HEK293T (cell line): Measurements from ENCODE around the gene BBX.

Source experiments
- CTCF ChIA-PET: fragments of 350-600 bp; formaldehyde crosslinking; extraction: SDS; loops from one replicate; lab custom pipeline; 2021; ENCODE audit warnings: antibody characterized with exemption, inconsistent platforms; lab: Yijun Ruan, JAX
- POLR2A ChIA-PET: fragments of 350-600 bp; formaldehyde crosslinking; extraction: SDS; loops from one replicate; lab custom pipeline; 2020; ENCODE audit warnings: antibody characterized with exemption, inconsistent platforms; lab: Yijun Ruan, JAX
- DNase-seq: peaks from one replicate; pipeline ENCODE4 v3.0.0; 2012; ENCODE audit warnings: mixed read lengths; ENCODE audit errors: extremely low spot score
- ARNT ChIP-seq: fragments of 450-650 bp; IDR thresholded peaks from 2 replicates; pipeline ENCODE4 v1.6.1; 2017; ENCODE audit warnings: mild to moderate bottlenecking
- BHLHE40 ChIP-seq: fragments of 450-650 bp; IDR thresholded peaks from 2 replicates; pipeline ENCODE4 v1.6.1; 2016; ENCODE audit warnings: mild to moderate bottlenecking, moderate library complexity, borderline replicate concordance
- CTBP1 ChIP-seq: fragments of 450-650 bp; IDR thresholded peaks from 2 replicates; pipeline ENCODE4 v1.6.1; 2016; ENCODE audit warnings: borderline replicate concordance
- ELF4 ChIP-seq: fragments of 450-650 bp; IDR thresholded peaks from 2 replicates; pipeline ENCODE4 v1.6.1; 2017; ENCODE audit warnings: antibody characterized with exemption
- FOXA1 ChIP-seq: fragments of 450-650 bp; IDR thresholded peaks from 2 replicates; pipeline ENCODE4 v1.6.1; 2016; ENCODE audit warnings: mild to moderate bottlenecking
- FOXK2 ChIP-seq: fragments of 450-650 bp; IDR thresholded peaks from 2 replicates; pipeline ENCODE4 v1.6.1; 2016; ENCODE audit warnings: mild to moderate bottlenecking
- FOXM1 ChIP-seq: fragments of 450-650 bp; IDR thresholded peaks from 2 replicates; pipeline ENCODE4 v1.6.1; 2017; ENCODE audit warnings: mild to moderate bottlenecking, borderline replicate concordance
- HDGF ChIP-seq: fragments of 450-650 bp; IDR thresholded peaks from 2 replicates; pipeline ENCODE4 v1.6.1; 2017; ENCODE audit warnings: antibody characterized with exemption, borderline replicate concordance
- L3MBTL2 ChIP-seq: fragments of 450-650 bp; conservative IDR thresholded peaks from 2 replicates; pipeline ENCODE4 v1.6.1; 2016; ENCODE audit warnings: mild to moderate bottlenecking
- LEF1 ChIP-seq: fragments of 450-650 bp; IDR thresholded peaks from 2 replicates; pipeline ENCODE4 v1.6.1; 2017; ENCODE audit warnings: mild to moderate bottlenecking, borderline replicate concordance
- NFRKB ChIP-seq: fragments of 450-650 bp; IDR thresholded peaks from 2 replicates; pipeline ENCODE4 v1.6.1; 2016; ENCODE audit warnings: mild to moderate bottlenecking, moderate library complexity
- PKNOX1 ChIP-seq: fragments of 450-650 bp; IDR thresholded peaks from 2 replicates; pipeline ENCODE4 v1.6.1; 2016
- SP1 ChIP-seq: fragments of 450-650 bp; IDR thresholded peaks from 2 replicates; pipeline ENCODE4 v1.6.1; 2017
- SUZ12 ChIP-seq: fragments of 450-650 bp; IDR thresholded peaks from 2 replicates; pipeline ENCODE4 v1.6.1; 2016; ENCODE audit warnings: mild to moderate bottlenecking
- TARDBP ChIP-seq: fragments of 450-650 bp; IDR thresholded peaks from 2 replicates; pipeline ENCODE4 v1.6.1; 2016
- ZNF384 ChIP-seq: fragments of 450-650 bp; IDR thresholded peaks from 2 replicates; pipeline ENCODE4 v1.6.1; 2016

The BBX gene

GRCh38 chr3:107705046-107705445, 182.3 kb downstream of the BBX start:
- POLR2A ChIA-PET: no interaction called here
- TF ChIP-seq LEF1 (no peak), FOXA1 (no peak), SP1 (no peak), HDGF (no peak), ELF4 (no peak), ZNF384 (no peak), ARNT (no peak), L3MBTL2 (no peak), FOXM1 (no peak), BHLHE40 (no peak), FOXK2 (no peak), PKNOX1 (no peak), NFRKB (no peak)
- no peak for DNase-seq
- CTCF ChIA-PET: no interaction called here

DNA sequence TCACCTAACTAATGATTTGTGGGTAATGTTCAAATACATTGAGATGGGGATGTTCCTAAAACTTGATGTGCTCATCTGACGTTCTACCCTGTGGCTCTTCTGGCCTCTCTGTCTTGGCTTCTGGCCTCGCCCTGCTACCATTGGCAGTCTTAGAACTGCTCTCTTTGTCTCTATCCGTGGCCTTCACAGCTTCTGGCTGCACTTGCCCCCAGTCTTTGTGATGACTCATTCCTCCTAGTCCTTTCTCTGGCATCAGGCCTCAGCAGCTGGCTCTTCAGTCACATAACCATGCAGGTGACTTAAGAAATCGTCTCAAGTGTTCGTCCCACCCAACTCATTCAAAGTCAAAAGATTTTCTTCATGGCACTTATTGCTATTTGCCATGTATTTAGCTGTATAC, 188.1 kb downstream of the BBX start:
- ChIA-PET CTCF (interaction anchor here (0.6 kb wide), 1 partner anchor 466 kb away, joined by 3 read pairs; no protein-coding TSS in a partner anchor), POLR2A (no interaction called here)
- TF ChIP-seq TARDBP (no peak), PKNOX1 (no peak), ARNT (no peak), FOXA1 (no peak)
- no peak for DNase-seq

DNA sequence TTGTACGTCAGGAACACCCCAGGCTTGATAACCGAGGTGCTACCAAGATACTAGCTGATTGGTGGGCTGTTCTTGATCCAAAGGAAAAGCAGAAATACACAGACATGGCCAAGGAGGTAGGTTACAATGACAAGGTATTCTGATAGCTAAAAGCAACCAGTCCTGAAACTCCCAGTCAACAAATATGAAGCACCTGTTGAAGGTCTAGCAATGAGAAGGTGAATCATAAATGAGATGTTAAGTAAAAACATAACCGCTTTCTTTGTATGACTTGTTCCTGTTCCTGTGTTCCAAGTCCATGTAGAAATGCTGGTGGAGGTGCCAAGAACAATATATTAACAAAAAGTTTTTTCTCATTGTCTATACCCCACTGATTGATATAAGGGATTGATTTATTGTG, 194.0 kb downstream of the BBX start:
- CTCF ChIA-PET: interaction anchor here (0.5 kb wide), 1 partner anchor 19 kb away, joined by 3 read pairs; no protein-coding TSS in a partner anchor
- POLR2A ChIA-PET: no interaction called here
- no peak for DNase-seq
- no peak for TF ChIP-seq CTBP1
- no peak for TF ChIP-seq FOXM1
- TF ChIP-seq LEF1: no peak
- no peak for TF ChIP-seq BHLHE40
- TF ChIP-seq FOXA1: no peak
- no peak for TF ChIP-seq TARDBP
- TF ChIP-seq SUZ12: no peak

DNA sequence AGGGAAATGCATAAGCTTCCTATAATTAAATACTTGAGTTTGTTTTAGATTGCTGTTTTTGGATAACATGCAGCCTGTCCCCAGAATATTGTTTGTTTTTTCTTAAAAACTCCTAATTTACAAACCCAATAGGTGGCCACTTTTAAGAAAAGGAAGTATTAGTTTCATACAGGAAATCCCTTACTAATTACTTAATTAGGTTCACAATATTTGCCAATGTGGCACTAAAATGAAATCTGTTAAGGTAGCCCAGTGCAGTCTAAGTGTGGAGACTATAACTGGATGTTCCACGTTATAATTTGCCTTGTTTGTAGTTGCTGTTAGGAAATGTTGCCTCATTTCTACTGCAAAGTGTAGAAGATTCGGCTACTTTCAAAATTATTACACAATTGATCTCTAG, 195.8 kb downstream of the BBX start:
- TF ChIP-seq FOXK2: no peak
- TF ChIP-seq LEF1: no peak
- no peak for TF ChIP-seq ZNF384
- no peak for TF ChIP-seq SUZ12
- TF ChIP-seq SP1: no peak
- no peak for TF ChIP-seq FOXM1
- no peak for TF ChIP-seq NFRKB
- no peak for TF ChIP-seq ARNT
- TF ChIP-seq PKNOX1: no peak
- TF ChIP-seq L3MBTL2: no peak
- no peak for TF ChIP-seq FOXA1
- TF ChIP-seq ELF4: no peak
- no peak for TF ChIP-seq TARDBP
- no peak for TF ChIP-seq BHLHE40
- TF ChIP-seq CTBP1: no peak
- ChIA-PET CTCF (no interaction called here), POLR2A (no interaction called here)
- no peak for DNase-seq

DNA sequence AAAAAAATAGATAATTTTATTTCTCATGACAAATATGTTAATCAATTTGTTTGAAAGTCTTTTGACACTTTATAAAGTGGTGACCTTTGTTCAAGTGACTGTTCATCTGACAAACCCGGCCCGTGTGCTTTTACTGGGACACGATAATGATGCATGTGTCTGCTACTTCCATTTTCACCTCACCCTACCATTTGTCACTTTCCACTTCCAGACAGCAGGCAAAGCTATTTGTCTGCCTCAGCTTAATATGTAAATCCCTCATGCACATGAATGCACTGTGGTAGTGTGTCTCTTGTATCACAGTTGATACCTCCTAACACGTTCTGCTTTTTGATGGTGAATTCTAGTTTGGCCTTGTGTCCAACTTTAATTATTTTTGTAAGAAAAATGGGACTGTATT, 204.3 kb downstream of the BBX start:
- DNase-seq: no peak
- TF ChIP-seq L3MBTL2 (no peak), ZNF384 (no peak), FOXK2 (no peak), NFRKB (no peak), ARNT (no peak), BHLHE40 (no peak), FOXM1 (no peak), CTBP1 (no peak), ELF4 (no peak), SP1 (no peak), SUZ12 (no peak), TARDBP (no peak), PKNOX1 (no peak)
- ChIA-PET POLR2A (no interaction called here), CTCF (no interaction called here)

GRCh38 chr3:107729686-107730085, 206.9 kb downstream of the BBX start:
- CTCF ChIA-PET: interaction anchor here (1.0 kb wide), 1 partner anchor 39 kb away, joined by 4 read pairs; no protein-coding TSS in a partner anchor
- TF ChIP-seq L3MBTL2 (no peak), SUZ12 (no peak), ZNF384 (no peak), HDGF (no peak), NFRKB (no peak), ELF4 (no peak), LEF1 (no peak), CTBP1 (no peak), BHLHE40 (no peak), FOXA1 (no peak), SP1 (no peak), TARDBP (no peak), ARNT (no peak)
- no peak for DNase-seq
- POLR2A ChIA-PET: no interaction called here
